Measurements from ENCODE around the gene GAS2L1.

The GAS2L1 gene

DNA sequence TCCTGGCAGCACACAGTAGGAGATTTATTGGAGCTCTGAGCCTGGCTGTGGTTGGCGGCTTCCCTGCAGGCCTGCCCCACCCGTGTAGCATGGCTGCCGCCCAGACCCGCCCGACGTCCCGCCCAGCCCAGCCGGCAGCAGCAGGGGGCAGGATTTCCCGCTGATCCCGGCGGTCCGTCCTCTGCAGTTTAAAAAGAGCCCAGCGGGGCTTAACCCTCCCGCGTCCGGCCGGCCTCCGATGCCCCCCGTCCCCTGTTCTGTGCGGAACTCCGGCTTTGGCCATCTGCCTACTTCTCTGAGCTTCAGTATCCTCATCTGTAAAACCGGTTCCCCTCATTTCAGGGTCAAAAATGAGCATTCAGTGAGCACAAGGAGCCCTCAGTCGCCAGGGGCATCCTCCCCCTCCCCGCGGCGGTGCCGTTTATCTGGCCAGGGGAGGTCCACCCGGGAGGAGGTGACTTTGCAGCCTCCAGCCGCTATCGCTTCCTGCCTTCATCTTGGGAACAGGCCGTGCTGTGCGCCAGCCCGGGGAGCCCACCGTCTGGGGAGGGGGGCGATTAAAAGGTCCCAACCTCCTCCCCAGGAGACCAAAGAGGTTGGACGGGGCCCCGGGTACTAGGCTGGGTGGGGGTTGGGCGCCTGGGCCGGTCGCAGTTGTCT lies at the start of gene GAS2L1:
Gene GAS2L1, plus strand, starts transcription at position 476 of the 660 bp plus-strand sequence. CDS start 1,456 bp downstream, outside the sequence.
- DNase-seq, result peak; percentile 70 to 91 (median 82)

DNA sequence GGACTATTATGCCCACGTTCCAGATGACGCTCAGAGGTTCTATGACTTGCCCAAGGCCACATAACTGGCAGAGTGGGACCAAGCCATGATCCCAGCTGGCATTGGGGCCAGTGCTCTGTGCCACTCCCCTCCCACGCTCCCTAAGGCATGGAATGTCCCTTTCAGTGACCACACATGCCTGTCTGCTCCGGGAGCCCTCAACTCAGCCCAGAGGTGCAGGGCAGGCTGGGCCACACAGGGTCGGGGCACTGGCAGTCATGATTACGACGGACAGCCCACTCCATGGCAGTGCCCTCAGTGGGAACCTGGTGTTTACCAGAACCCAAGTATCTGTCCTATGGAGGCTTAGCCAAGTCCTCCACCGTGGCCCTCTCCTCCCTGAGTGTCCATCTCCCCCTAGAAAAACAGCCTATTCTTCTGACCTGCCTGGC lies 48.7 kb upstream of the GAS2L1 start:
- DNase-seq, result no peak

DNA sequence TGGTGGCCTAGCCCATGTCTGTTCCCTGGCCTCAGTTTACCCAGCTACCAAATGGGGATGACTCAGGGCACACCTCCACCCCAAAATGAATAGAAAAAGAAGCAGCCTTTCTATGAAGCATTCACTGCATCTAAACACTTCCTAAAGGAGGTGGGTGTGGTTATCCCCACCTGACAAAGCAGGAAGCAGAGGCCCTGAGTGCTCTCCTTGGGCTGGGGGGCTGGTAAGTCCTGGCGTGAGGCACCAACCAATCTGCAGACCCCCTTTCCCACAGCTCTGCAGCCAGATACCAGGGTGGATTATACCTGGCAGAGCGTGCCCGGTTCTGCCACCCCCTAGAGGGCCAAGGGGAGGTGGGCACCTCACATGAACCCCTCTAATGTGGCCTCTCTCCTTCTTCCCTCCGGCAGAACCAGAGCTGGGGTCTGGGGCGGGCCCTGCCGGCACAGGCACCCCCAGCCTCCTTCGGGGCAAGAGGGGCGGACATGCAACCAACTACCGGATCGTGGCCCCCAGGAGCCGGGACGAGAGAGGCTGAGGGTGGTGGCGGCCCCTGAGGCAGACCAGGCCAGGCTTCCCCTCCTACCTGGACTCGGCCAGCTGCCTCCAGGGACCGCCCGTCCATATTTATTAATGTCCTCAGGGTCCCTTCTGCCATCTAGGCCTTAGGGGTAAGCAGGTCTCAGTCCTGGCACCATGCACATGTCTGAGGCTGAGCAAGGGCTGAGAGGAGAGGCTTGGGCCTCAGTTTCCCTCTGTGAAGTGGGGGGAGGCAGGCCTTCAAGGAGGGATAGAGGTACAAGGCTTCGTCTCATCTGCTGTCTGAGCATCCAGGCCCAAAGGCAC lies 47.8 kb upstream of the GAS2L1 start:
- DNase-seq, result no peak

DNA sequence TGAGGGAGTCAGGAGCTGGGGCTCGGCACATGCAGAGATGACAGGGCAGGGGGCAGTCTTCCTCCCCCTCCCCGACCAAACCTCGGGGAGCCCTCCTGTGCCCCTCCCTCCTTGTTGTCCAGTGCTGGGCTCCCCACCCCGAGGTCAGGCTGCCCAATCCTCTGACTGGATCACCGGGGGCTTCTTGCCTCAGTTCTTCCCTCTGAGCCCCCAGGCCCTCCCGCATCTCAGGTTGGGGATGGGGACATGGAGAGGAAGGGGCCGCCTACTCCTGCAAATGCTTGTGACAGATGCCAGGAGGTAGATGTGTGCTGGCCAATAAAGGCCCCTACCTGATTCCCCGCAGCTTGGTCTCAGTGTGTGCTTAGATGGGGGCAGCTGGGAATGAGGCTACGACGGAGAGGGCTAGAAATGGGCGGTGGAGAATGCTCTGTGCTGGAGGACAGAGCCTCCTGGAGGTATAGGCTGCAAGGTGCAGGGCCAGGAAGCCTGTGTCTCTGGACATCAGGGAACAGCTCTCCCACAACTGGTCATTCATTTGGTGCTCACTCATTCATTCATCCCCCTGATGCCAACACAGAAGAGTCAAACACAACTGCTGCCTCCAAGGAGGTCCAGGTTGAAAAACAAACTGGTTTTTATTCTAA lies 47.1 kb upstream of the GAS2L1 start:
- no peak for DNase-seq

DNA sequence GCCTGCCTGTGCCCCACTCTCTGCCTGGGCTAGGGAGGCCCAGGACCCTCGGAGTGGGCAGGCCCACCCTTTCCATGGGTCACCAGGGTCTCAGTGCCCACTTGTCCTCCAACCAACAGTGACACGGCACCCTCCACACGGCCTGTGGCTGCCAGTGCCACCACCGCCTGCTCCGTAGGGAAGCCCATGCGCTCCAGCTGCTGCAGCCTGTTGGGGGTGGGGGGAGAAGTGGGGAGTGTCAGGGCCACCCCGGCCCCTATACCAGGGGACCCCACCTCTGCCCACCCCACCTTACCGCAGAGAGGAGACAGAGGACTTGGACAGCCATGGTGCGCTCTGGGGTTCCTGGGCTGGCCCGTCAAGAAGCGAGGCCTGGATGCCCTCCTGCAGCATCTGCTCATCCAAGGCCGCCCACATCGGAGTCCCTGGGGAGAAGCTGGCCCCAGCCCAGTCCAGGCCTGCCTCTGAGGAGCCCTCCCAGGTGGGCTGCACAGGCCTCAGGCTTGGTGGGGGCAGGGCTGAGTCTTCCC lies 46.4 kb upstream of the GAS2L1 start:
- DNase-seq, result no peak

DNA sequence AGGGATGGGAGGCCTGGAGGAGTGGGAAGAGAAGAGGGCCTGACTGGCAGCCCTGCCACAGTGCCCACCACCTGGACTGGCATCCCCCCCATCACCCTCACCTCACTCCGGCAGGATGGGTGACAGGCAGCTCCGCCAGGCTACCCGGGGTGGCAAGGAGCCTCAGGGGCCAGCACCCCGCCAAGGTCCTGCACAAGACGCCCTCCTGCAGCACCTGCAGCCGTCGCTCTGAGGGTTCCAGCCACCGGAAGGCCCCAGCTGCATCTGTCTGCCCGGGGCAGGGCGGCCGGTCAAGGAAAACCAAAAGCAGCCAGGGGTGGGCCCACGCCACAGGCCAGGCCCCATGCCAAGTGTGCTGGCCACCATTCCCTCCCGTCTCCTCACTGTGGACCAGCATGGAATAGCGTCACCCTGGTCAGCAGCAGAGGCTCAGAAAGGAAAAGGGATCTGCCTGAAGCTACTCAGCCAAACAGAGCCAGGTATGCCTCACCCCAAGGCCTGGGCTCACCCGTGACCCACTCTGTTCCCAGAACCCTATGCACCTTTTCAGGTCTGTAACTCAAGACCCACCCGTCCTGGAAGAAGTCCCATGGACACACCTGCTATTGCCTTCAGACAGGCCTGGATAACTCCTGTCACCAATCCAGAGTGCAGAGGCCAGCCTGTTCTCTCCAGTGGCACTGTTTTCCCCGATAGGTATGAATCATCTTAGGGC lies 45.7 kb upstream of the GAS2L1 start:
- no peak for DNase-seq

DNA sequence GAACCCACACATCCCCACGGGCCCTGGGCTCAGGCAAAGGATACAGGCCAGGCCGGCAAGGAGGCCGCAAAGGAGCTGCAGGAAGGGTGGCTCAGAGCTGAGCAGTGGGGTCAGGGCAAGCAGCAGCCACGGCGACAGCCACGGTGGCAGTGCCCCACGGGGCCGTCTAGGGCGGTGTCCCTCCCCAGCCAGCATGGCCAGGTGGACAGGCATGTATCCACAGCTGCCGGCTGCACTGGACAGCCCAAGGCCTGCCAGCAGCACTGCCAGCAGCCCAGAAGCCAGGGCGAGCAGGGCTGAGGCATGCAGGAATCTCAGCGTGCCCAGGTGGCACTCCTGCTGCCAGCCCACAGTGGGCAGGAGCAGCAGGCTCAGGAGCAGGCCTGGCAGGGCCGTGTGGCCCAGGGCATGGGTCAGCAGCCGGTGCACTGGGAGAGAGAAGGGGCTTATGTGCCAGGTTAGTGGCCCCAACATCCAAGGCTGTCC lies 42.6 kb upstream of the GAS2L1 start:
- DNase-seq, result no peak

DNA sequence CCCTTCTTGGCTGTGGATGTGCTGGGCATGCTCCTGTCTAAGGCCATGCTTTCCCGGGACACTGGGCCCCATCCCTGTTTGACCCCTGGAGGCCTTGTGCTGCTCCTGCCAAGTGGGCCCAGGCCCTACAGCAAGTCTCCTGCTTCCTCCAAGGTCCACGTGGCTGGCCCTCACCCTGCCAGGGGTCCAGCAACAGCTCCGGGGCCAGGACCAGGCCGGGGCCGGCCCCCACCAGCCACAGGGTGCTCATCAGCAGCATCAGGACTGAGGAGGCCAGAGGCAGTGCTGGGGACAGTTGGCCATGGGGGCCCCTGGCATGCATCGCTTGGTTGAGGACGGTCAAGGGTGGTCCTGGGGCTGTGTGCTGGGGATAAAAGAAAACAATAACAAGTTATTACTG lies 41.1 kb upstream of the GAS2L1 start:
- DNase-seq, result no peak

DNA sequence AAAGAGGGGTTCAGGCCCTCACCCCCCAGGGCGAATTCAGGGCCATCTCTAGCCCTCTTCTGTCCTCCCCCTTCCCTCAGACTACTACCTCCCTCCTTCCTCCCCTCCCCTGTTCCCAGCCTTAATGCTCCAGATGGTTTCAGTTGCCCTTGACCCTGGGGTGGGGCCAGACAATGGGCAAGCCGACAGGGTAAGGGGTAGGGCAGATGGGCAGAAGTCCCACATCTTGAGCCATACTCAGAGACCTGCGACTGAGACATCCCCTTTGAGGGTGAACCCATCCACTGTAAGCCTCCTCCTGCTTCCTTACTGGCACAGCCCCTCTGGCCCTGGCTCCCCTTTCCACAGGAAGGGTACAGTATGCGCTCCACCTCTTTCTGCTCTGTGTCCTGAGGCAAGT lies 40.5 kb upstream of the GAS2L1 start:
- no peak for DNase-seq

DNA sequence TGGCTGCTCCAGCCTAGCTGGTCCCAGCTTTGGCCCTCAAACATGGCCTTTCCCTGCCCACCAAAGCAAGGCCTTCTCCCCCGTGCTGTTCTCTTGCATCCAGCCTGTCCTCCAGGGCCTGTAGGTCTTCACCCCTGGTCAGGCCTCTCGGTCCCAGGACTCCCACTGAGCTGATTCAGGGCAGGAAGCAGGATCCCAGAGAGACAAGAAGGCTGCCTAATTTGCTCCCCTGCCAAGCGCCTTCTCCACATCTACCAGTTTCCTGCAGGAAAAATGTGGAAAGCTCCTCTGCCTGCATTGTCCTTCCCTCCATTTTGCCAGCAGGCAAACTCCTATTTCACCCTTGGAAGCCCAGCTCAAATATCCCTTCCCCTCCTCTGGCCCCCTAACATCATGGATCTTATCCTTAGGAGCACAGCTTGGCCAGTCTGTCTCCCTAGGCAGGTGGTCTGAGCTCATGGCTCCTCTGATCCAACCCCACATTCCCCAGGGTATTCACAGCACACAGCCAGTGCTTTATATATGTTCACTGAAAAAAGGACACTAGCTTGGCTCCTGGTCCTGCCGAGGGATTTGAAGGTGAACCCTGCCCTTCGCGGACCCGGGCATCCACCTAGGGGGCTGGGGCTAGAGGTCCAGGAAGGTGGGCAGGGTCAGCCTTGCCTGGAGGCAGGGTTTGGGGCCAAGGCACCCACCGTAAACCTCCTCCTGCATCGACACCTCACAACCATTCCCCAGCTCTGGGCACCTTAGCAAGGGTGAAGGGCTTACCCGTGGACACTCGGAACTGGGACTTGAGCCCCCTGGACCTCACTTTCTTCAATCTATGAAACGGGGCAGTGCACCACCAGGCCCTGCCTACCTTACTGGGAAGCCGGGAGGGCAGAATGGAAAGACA lies 39.6 kb upstream of the GAS2L1 start:
- DNase-seq, result no peak

DNA sequence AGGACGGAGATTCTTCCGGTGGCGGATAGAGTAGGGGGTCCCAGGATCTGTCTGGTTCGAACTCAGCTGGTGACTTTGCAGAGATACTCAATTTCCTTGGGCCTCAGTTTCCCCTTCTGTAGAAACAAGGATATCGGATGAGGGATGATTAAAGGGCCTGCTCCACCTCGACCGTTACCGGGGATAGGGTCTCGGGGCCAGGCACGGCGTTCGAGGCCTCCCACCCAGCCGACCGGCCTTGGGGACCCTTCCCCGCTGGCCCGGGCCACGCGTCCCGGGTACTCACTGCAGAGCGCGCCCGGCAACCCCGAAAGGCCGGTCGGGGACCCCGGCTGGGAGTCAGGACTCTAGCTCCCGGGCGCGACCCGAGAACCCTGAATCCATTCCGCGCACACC lies 39.0 kb upstream of the GAS2L1 start:
- DNase-seq, result no peak

DNA sequence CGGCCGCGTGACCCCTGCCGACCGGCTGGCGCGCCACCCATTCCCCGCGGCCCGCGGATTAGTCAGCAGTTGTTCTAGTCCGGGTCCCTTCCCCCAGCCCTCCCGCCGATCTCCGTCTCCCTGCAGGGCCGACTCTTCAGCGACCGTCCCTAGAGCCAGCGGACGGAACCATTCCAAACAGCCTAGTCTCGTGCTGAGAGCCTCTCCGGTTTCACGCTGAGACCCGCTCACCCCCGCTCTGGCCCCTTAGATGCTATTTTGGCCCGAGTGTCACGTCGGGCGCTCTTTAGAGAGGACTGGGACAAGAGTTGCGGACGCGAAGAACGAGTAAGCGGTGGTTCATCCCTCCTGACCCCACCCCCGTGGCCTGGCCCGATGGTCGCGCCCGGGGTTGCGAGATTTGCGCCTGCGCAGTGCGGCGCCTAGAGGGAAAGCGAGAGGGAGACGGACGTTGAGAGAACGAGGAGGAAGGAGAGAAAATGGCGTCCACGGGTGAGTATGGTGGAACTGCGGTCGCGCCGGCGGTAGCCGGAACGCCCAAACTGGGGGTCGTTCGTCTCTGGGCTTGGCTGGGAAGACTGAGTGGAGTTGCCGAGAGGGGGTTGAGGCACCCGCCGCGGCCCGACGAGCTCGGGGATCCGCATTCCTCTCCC lies 38.5 kb upstream of the GAS2L1 start, which contains the start of the genes EWSR1 and RHBDD3:
Gene EWSR1, plus strand, starts transcription at position 411 of the 653 bp plus-strand sequence. Its CDS starts 69 bp downstream, at position 480.
Gene RHBDD3, minus strand, starts transcription at position 124 of the 653 bp plus-strand sequence. CDS start 2,355 bp downstream, outside the sequence.
- peak; percentile 98 for DNase-seq

DNA sequence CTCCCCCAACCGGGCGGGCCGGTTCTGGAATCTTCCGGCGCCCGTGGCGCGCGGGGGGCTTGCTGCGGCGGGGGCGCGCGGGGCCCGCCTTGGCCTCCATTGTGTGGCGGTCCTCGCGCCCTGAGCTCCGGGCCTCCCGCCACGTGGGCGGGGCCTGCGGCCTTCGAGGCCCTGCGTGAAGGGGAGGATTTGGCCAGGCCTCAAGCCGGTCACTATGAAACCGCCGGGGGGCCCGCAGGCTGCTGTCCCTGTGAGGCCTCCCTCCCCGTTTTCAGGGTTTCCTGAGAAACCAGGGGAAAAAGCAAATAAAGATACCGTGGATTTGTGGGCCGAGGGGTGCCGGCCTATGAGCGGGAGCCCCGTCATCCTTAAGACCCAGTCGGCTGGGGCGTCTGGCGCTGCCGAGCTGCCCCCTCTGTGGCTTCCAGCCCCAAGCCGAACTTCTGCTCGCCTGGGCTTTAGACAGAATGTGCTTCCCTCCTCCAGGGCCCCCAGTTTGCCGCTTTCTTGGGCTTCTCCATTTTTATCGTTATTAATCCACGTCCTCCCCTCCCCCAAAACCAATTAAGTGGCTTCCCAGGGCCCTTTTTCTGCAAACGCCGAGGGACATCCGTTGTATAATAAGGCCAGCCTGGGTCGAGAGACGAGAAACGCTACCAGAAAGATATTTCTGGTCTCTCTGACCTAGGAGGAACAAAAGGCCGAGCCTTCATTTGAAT lies 37.8 kb upstream of the GAS2L1 start:
- DNase-seq, result peak; percentile 53 to 79 (median 57)

DNA sequence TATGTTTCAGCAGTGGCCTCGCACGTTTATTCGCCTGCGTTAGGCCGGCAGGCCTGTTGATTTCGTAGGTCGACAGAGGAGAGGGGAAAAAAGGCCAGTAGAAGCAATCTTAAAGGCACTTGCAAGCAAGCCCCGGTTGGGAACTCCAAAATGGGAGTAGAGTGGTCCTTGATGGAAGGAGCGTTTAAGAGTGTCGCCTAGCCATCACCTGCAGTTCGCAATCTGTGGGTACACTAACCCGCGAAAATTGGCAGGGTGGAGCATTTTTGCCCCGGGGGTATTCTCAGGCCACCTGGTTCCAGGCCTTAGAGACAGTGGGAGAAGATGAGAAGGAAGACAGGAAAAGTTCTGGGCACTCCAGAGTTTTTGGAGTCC lies 37.2 kb upstream of the GAS2L1 start:
- DNase-seq, result no peak

DNA sequence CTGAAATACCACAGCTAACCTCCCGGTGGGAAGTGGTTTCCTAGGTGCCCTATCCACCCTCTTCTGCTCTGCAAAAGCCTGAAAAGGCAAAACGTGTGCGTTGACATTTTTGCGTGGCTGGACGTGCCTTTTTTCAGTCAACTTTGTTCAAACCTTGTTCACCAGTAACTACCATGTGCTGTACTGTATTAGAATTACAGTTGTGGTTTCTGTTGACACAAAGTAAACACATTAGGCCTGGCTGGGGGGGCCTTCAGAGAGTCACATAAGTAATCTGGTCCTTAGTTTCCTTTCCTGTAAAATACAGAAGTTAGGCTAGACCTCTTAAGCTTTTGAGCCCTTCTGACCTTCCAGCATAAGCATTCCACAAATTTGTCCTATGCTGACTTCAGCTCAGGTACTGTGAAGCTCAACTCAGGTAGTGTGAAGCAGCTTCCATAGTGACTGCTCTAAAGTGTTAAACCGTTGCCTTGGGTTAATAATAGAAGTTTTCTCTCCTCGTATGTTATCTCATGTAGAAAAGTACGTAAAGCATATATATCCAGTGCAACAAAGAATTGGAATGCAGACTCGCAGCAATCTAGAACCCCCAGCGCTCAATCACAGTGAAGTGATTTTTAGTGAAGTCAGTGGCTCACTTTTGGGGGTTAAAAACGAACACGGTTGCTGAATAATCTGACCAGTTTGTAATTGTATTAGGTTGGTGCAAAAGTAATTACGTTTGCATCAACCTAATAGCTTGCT lies 36.5 kb upstream of the GAS2L1 start:
- peak in 2 of 3 donors; percentile 18 to 32 for DNase-seq

DNA sequence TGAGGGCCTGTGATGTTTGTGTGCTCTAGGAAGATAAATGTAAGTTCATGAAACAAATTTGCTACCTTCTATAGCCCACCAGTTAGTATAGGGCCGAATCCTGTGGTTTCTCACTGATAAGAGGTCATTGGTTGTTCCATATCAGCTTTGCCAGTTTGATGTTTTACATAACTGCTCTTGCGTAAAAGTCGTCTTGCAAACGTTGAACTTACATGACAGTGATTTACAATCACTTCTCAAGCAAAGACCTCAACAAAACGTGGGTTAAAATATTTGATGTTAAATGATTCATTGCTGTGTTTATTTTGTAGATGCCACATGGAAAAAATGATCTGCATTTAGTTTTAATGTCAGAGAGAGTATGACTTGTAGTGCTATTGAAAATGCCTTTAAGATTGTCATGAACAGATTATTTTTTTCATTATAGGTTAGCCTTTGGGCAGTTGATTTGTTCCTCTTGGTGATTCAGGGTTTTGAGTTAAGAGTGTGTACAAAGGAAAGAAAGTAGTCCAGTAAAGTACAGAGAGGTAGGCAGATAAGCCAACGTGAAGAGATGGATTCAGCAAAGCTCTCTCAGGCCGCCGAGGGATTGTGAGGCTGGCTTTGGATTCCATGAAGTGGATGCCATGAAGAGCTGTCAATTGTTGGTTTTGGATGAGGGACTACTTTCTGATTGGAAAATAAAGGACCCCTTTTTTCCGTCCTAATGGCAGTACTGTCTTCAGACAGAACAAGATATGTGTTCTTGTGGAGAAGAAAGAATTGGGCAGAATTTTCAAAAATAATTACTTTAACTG lies 35.8 kb upstream of the GAS2L1 start:
- DNase-seq, result peak in 2 of 3 donors; percentile 34 to 36

DNA sequence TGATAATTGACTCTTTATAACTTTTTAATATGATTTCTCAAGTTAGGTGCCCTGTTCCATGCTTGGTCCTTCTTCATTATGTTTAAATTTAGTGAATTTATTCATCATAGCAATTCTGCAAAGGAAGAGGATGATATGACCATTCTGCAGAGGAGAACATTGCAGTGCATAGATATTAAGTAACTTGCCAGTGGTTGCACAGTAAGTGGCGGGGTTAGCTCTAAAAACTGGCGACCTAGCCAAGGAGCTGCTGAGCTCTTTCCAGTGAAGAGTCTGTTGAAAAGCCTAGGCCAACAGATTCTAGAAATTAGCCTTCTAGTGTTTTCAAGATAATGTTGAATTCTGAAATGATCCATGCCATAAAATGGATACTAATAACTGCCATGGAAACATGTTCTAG lies 33.8 kb upstream of the GAS2L1 start:
- DNase-seq, result no peak

DNA sequence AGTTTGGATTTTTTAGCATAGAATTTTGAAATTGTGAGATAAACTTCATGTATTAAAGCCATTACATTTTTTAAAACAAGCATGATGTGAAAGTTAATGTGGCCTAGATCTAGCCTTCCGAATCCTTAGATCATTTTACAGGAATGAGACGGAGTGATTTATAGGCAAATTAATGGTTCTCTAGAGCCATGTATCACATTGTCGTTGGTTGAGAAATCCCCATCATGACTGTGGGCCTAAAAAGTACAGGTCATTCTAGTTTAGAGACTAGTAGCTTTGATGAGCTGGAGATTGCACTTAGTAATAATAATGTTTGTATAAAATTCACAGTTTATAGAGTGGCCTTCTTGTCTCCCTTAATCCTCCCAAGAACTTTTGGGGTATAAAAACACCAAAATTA lies 31.3 kb upstream of the GAS2L1 start:
- peak in 1 of 3 donors; percentile 14 for DNase-seq
